SK-N-SH (cell line): ENCODE results near the gene STXBP6. TPM values are rescaled to one million over a fixed set of nuclear protein-coding genes. Genes with fewer than 3 reads are reported as not detected.

Experiments used
- CTCF ChIA-PET: fragments of 300-600, 350-600 bp; formaldehyde crosslinking; extraction: SDS; loops from one replicate; lab custom pipeline; 2021; lab: Yijun Ruan, JAX
- POLR2A ChIA-PET: fragments of 350-600 bp; sonication (Branson Sonifier 250); formaldehyde crosslinking; extraction: SDS; loops from one replicate; lab custom pipeline; 2020; ENCODE audit warnings: antibody characterized with exemption, inconsistent platforms; lab: Yijun Ruan, JAX
- DNase-seq: peaks from one replicate; pipeline ENCODE4 v3.0.0; 2012
- H2AFZ ChIP-seq: fragments of 200-600 bp; sonication (generic); 2 replicates; pipeline ENCODE4 v1.8.1; 2016; ENCODE audit warnings: antibody characterized with exemption, mild to moderate bottlenecking, low read depth
- H3F3A ChIP-seq: fragments of 200-600 bp; sonication (generic); replicated peaks from 2 replicates; pipeline ENCODE3; 2016; ENCODE audit warnings: antibody characterized with exemption, mild to moderate bottlenecking; ENCODE audit not compliant: insufficient read depth
- H3K27ac ChIP-seq, 2 experiments: fragments of 200-500 bp in 1 of 2; fragments of 200-600 bp in 1 of 2; sonication (Bioruptor generic) in 1 of 2; sonication (generic), shearing (Covaris generic) in 1 of 2; 2 replicates each; pipeline versions ENCODE4 v1.5.1 to v1.6.1; 2014 to 2016; ENCODE audit warnings: low read depth in 2 of 2, inconsistent platforms in 1 of 2, low read length in 1 of 2, mild to moderate bottlenecking in 1 of 2, mixed read lengths in 1 of 2
- H3K27me3 ChIP-seq: fragments of 200-600 bp; sonication (generic), shearing (Covaris generic); 2 replicates; pipeline ENCODE4 v1.6.1; 2016; ENCODE audit warnings: mixed run types; ENCODE audit not compliant: insufficient read depth
- H3K36me3 ChIP-seq, 2 experiments: fragments of 200-500 bp in 1 of 2; fragments of 200-600 bp in 1 of 2; sonication (Bioruptor generic) in 1 of 2; sonication (generic) in 1 of 2; replicated peaks in 1 of 2; 2 replicates each; pipeline versions ENCODE3 to v1.5.1; 2014 to 2016; ENCODE audit warnings: low read length in 1 of 2, mild to moderate bottlenecking in 1 of 2; ENCODE audit not compliant: insufficient read depth in 2 of 2, control insufficient read depth in 1 of 2
- H3K4me1 ChIP-seq, 2 experiments: fragments of 200-500 bp in 1 of 2; fragments of 200-600 bp in 1 of 2; sonication (Bioruptor generic) in 1 of 2; sonication (generic), shearing (Covaris generic) in 1 of 2; 2 replicates each; pipeline versions ENCODE4 v1.5.1 to v1.6.1; 2014 to 2016; ENCODE audit warnings: low read depth in 1 of 2, low read length in 1 of 2, mixed run types in 1 of 2; ENCODE audit not compliant: insufficient read depth in 2 of 2, control insufficient read depth in 1 of 2
- H3K4me2 ChIP-seq: fragments of 200-600 bp; sonication (generic), shearing (Covaris generic); 2 replicates; pipeline ENCODE4 v1.6.1; 2017; ENCODE audit warnings: mixed run types
- H3K4me3 ChIP-seq, 2 experiments: fragments of 200-500 bp in 1 of 2; fragments of 200-600 bp in 1 of 2; sonication (Bioruptor generic) in 1 of 2; sonication (generic), shearing (Covaris generic) in 1 of 2; 2 replicates each; pipeline versions ENCODE4 v1.5.1 to v1.8.1; 2014 to 2016; ENCODE audit warnings: low read depth in 2 of 2, inconsistent platforms in 1 of 2, low read length in 1 of 2, mild to moderate bottlenecking in 1 of 2, mixed read lengths in 1 of 2, moderate library complexity in 1 of 2
- H3K79me2 ChIP-seq: fragments of 200-600 bp; sonication (generic); 2 replicates; pipeline ENCODE4 v1.8.1; 2017; ENCODE audit warnings: mild to moderate bottlenecking; ENCODE audit not compliant: insufficient read depth
- H3K9ac ChIP-seq: fragments of 200-600 bp; sonication (generic); 2 replicates; pipeline ENCODE4 v1.6.1; 2017; ENCODE audit warnings: mixed run types
- H3K9me2 ChIP-seq: fragments of 200-600 bp; sonication (generic); 2 replicates; pipeline ENCODE4 v1.6.1; 2017; ENCODE audit warnings: mixed run types
- H3K9me3 ChIP-seq: fragments of 200-600 bp; sonication (generic); 2 replicates; pipeline ENCODE4 v1.6.1; 2017; ENCODE audit warnings: mixed run types, mild to moderate bottlenecking, moderate library complexity
- H4K20me1 ChIP-seq: fragments of 200-600 bp; sonication (generic); 2 replicates; pipeline ENCODE4 v1.6.1; 2017; ENCODE audit warnings: mild to moderate bottlenecking, mixed run types; ENCODE audit not compliant: insufficient read depth
- ELF1 ChIP-seq: IDR thresholded peaks from 2 replicates; pipeline ENCODE4 v1.4.0; 2012
- EP300 ChIP-seq, 2 experiments: IDR thresholded peaks; 2 replicates each; pipeline versions ENCODE4 v1.4.0 to v1.6.1; 2012; ENCODE audit warnings: borderline replicate concordance in 1 of 2, low read depth in 1 of 2, low read length in 1 of 2
- EZH2phosphoT487 ChIP-seq: fragments of 200-600 bp; sonication (generic); IDR thresholded peaks from 2 replicates; pipeline ENCODE4 v1.6.1; 2017; ENCODE audit warnings: low read depth, mixed run types, mild to moderate bottlenecking, antibody characterized with exemption, moderate library complexity, borderline replicate concordance
- FOXJ3 ChIP-seq: sonication (generic); formaldehyde crosslinking; IDR thresholded peaks from 2 replicates; pipeline ENCODE4 v1.5.1; 2020; ENCODE audit warnings: mild to moderate bottlenecking, missing genetic modification reagents
- NFIC ChIP-seq: IDR thresholded peaks from 2 replicates; pipeline ENCODE4 v1.4.0; 2012; ENCODE audit warnings: borderline replicate concordance
- RAD21 ChIP-seq: IDR thresholded peaks from 2 replicates; pipeline ENCODE4 v1.6.1; 2012; ENCODE audit warnings: mild to moderate bottlenecking, low read length
- RCOR1 ChIP-seq: fragments of 150-350 bp; IDR thresholded peaks from 2 replicates; pipeline ENCODE4 v1.6.1; 2017; ENCODE audit warnings: antibody characterized with exemption, low read length
- RXRA ChIP-seq: IDR thresholded peaks from 2 replicates; pipeline ENCODE4 v1.4.0; 2012; ENCODE audit warnings: low read depth, mild to moderate bottlenecking, borderline replicate concordance
- SIN3A ChIP-seq: IDR thresholded peaks from 2 replicates; pipeline ENCODE4 v1.6.1; 2012; ENCODE audit warnings: low read depth, mild to moderate bottlenecking, low read length, moderate library complexity, borderline replicate concordance
- YY1 ChIP-seq: IDR thresholded peaks from 2 replicates; pipeline ENCODE4 v1.4.0; 2012; ENCODE audit warnings: low read depth, mild to moderate bottlenecking
- WGBS: methylation state at CpG from one replicate; pipeline ENCODE4 v1.1.6; 2017; ENCODE audit warnings: low lambda C conversion rate; 5-methylcytosine and 5-hydroxymethylcytosine counted together
- polyA plus RNA-seq, 3 experiments: library from polyadenylated mRNA; depleted of rRNA; stranded (reverse); fragments of >200 nt; gene quantifications; 2 replicates each; pipeline ENCODE4 v1.2.3, GENCODE V29; 2012
- TF ChIP-seq, protein P1 (sequence below): IDR thresholded peaks from 2 replicates; pipeline ENCODE4 v1.4.0; 2012; ENCODE audit warnings: low read depth, borderline replicate concordance
- TF ChIP-seq, protein P2 (sequence below): IDR thresholded peaks from 2 replicates; pipeline ENCODE4; 2012
- TF ChIP-seq, protein P3 (sequence below): IDR thresholded peaks from 2 replicates; pipeline ENCODE4 v1.6.1; 2012; ENCODE audit warnings: mild to moderate bottlenecking, low read depth, low read length, moderate library complexity
- TF ChIP-seq, protein P4 (sequence below): fragments of 200-600 bp; sonication (generic); IDR thresholded peaks from 2 replicates; pipeline ENCODE4 v1.6.1; 2017; ENCODE audit warnings: antibody characterized with exemption, mild to moderate bottlenecking, moderate library complexity

Gene STXBP6
- polyA plus RNA-seq, 1 of the 3 experiments (the other 2 are of a cell fraction): 0.16 TPM

DNA sequence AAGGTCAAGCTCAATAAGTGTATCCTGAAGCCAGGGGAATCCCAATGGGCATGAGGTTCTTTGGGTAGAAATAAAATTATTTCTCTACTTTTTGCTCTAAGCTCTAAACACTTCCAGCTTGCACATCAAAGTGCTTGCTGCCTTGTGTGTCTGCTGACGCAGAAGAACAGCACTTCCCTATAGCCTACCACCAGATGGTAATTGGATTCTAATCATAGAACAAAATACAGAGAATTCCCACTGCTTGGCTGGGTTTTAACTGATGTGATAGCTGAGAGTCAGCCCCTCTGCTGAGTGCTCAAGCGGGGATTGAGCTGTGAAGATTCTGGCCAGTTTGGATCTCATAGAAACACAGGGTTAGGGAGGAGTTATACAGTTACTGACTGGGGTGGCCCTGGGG lies 283.5 kb downstream of the STXBP6 start (continued):
- TF ChIP-seq, protein P1, sequence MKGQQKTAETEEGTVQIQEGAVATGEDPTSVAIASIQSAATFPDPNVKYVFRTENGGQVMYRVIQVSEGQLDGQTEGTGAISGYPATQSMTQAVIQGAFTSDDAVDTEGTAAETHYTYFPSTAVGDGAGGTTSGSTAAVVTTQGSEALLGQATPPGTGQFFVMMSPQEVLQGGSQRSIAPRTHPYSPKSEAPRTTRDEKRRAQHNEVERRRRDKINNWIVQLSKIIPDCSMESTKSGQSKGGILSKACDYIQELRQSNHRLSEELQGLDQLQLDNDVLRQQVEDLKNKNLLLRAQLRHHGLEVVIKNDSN: no peak
- TF ChIP-seq, all 33 proteins: peak for 0

DNA sequence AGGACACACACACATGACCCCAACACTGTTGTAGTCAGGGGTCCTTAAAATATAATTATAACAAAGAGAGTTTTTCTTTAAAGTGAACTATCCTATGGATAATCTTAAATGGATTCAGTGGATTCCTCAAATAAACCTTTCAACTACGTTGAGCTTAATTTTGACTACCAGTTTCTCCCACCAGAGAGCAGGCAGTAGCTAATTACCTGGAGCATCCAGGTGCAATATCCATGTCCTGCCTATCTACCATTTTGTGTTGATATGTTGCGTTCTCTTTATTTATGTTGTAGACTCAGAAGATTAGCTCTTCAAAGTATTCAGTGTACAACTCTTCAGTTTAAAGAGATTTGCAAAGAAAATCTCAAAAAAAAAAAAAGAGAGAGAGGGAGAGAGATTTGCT lies 288.8 kb downstream of the STXBP6 start:
- Histone ChIP-seq H3K9me3 (no peaks in the 10 kb centered on the region; the same call in 1 of the 2 replicates), H2AFZ (no peak overlapping the region), H3K27me3 (no peaks in the 10 kb centered on the region), H3K79me2 (no peaks in the 10 kb centered on the region), H3K4me1 (no peaks in the 10 kb centered on the region), H3K9me2 (no peaks in the 10 kb centered on the region)
- 8% methylated on average over 2 of the region's 2 CpGs for WGBS
- CTCF ChIA-PET: no interaction called here
- TF ChIP-seq YY1 (no peak), SIN3A (no peak), EP300 (IDR thresholded peaks at IDR 0.05; ENCODE audit: borderline replicate concordance in 1 of 2, low read depth in 1 of 2, low read length in 1 of 2) (no peak), NFIC (no peak), EZH2phosphoT487 (no peak), ELF1 (no peak), RXRA (no peak), RAD21 (no peak), FOXJ3 (CRISPR knock-in tag) (no peak), RCOR1 (no peak)
- TF ChIP-seq, protein P2, sequence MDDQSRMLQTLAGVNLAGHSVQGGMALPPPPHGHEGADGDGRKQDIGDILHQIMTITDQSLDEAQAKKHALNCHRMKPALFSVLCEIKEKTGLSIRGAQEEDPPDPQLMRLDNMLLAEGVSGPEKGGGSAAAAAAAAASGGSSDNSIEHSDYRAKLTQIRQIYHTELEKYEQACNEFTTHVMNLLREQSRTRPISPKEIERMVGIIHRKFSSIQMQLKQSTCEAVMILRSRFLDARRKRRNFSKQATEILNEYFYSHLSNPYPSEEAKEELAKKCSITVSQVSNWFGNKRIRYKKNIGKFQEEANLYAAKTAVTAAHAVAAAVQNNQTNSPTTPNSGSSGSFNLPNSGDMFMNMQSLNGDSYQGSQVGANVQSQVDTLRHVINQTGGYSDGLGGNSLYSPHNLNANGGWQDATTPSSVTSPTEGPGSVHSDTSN: no peak
- TF ChIP-seq, protein P3, sequence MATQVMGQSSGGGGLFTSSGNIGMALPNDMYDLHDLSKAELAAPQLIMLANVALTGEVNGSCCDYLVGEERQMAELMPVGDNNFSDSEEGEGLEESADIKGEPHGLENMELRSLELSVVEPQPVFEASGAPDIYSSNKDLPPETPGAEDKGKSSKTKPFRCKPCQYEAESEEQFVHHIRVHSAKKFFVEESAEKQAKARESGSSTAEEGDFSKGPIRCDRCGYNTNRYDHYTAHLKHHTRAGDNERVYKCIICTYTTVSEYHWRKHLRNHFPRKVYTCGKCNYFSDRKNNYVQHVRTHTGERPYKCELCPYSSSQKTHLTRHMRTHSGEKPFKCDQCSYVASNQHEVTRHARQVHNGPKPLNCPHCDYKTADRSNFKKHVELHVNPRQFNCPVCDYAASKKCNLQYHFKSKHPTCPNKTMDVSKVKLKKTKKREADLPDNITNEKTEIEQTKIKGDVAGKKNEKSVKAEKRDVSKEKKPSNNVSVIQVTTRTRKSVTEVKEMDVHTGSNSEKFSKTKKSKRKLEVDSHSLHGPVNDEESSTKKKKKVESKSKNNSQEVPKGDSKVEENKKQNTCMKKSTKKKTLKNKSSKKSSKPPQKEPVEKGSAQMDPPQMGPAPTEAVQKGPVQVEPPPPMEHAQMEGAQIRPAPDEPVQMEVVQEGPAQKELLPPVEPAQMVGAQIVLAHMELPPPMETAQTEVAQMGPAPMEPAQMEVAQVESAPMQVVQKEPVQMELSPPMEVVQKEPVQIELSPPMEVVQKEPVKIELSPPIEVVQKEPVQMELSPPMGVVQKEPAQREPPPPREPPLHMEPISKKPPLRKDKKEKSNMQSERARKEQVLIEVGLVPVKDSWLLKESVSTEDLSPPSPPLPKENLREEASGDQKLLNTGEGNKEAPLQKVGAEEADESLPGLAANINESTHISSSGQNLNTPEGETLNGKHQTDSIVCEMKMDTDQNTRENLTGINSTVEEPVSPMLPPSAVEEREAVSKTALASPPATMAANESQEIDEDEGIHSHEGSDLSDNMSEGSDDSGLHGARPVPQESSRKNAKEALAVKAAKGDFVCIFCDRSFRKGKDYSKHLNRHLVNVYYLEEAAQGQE: no peak
- TF ChIP-seq, protein P4, sequence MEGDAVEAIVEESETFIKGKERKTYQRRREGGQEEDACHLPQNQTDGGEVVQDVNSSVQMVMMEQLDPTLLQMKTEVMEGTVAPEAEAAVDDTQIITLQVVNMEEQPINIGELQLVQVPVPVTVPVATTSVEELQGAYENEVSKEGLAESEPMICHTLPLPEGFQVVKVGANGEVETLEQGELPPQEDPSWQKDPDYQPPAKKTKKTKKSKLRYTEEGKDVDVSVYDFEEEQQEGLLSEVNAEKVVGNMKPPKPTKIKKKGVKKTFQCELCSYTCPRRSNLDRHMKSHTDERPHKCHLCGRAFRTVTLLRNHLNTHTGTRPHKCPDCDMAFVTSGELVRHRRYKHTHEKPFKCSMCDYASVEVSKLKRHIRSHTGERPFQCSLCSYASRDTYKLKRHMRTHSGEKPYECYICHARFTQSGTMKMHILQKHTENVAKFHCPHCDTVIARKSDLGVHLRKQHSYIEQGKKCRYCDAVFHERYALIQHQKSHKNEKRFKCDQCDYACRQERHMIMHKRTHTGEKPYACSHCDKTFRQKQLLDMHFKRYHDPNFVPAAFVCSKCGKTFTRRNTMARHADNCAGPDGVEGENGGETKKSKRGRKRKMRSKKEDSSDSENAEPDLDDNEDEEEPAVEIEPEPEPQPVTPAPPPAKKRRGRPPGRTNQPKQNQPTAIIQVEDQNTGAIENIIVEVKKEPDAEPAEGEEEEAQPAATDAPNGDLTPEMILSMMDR: no peak
- TF ChIP-seq, all 33 proteins: peak for 0
- Histone ChIP-seq H4K20me1 (no peaks in the 10 kb centered on the region), H3K27ac (no peak overlapping the region), H3K4me2 (no peak overlapping the region), H3K4me3 (no peak overlapping the region), H3K36me3 (no peaks in the 10 kb centered on the region), H3F3A (no peaks in the 10 kb centered on the region), H3K9ac (no peak overlapping the region)
- DNase-seq: no peak
- POLR2A ChIA-PET: no interaction called here
